HUES6 (cell line): Measurements from ENCODE around the gene LPCAT1.

ENCODE experiments used
- H3K27ac ChIP-seq: 2 replicates; pipeline ENCODE4 v1.7.0; 2013; ENCODE audit warnings: low read depth, mild to moderate bottlenecking, low read length, inconsistent platforms
- H3K27me3 ChIP-seq: 2 replicates; pipeline ENCODE4 v1.6.1; 2013; ENCODE audit warnings: low read length; ENCODE audit not compliant: control insufficient read depth, insufficient read depth
- H3K36me3 ChIP-seq: 2 replicates; pipeline ENCODE4 v1.6.1; 2013; ENCODE audit warnings: low read length; ENCODE audit not compliant: control insufficient read depth, insufficient read depth
- H3K4me1 ChIP-seq: 2 replicates; pipeline ENCODE4 v1.6.1; 2013; ENCODE audit warnings: low read length; ENCODE audit not compliant: control insufficient read depth, insufficient read depth
- H3K4me3 ChIP-seq: 2 replicates; pipeline ENCODE4 v1.5.1; 2013; ENCODE audit warnings: low read depth, low read length
- H3K9ac ChIP-seq: one replicate; pipeline ENCODE4 v1.6.1; 2013; ENCODE audit warnings: mild to moderate bottlenecking, low read length
- H3K9me3 ChIP-seq: 2 replicates; pipeline ENCODE4 v1.6.1; 2013; ENCODE audit warnings: low read depth, low read length; ENCODE audit not compliant: control insufficient read depth, insufficient read depth

LPCAT1 gene

DNA sequence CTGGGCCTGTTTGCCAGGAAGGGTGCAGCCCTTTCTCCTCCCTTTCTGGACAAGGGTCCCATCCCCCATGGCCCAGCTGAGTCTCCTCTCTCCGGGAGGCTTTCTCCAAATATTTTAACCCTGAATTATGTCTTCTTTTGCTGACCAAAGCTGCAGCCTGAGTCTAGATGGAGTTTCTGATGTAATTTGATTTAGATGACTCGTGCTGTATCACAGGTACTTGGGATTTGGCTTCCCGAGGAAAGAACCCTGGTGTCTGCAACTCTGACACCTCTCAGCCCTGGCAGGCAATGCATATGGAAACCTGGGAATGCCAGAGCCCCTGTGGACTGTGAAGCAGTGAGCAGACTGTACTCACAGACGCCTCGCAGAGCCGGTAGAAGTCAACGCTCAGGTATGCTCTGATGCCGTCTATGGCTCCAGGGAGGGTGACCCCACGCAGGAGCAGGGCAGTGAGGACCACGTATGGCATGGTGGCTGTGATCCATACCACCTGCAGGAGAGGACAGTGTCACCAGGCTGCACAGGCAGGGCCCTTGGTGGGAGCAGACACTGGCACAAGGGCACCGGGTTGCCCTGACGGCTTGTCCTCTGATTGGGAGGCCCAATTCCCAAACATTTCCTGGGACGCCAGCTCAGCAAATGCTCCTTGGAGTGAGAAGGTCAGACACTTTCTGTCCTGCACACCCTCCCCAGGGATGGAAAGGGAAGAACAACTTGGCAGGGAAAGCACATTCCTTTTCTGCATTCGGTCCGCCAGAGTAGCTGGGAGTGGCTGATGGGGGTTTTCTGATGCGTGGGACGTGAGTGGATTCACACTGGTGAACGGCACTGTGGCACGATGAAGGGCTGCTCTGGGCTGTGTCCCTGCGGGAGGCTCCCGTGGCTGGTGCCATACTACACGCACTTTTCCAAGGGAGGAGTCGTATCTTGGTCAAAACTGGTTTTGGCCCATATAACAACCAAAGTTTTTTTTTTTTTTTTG lies 103.3 kb downstream of the LPCAT1 start:
- Histone ChIP-seq H3K9me3 (no peaks in the 10 kb centered on the region), H3K9ac (no peak overlapping the region), H3K27ac (no peak overlapping the region), H3K4me1 (no peaks in the 10 kb centered on the region), H3K27me3 (peaks cover 3% of the 10 kb centered on the region; the same call in 1 of the 2 replicates), H3K4me3 (no peak overlapping the region), H3K36me3 (no peaks in the 10 kb centered on the region)

DNA sequence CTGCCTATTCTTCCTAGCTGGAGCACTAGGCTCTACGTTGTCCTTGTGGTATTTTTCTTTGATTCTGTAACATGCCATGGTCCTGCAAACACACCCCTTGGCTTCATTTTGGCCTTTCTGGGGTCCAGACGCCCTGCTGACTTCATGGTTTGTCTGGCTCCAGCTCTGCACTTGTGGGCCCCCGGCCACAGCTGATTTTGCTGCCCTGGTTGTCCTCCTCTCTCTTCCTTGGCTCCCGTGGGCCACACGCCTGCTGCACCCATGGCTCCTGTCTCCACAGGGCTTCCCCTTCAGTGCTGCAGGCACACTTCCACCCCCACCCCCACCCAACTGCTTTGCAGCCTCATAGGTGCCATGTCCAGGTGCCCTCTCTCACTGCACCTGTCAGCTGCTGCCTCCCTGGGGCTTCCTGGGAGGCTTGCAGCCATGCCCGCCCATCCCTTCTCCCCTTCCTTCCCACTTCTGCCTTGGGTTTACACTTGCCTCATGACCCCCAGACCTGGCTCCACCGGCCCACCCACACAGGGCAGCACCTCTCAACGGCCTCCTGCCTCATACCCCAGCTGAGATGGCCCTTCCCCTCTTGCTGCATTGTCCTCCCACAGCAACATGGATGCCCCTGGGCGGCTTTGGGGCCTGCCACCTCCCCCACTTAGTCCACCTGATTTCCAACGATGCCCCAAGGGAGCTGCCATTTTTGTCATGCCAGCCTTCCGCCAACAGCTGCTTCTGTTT lies 104.1 kb downstream of the LPCAT1 start:
- H3K9me3 ChIP-seq = no peaks in the 10 kb centered on the region
- no peaks in the 10 kb centered on the region for H3K36me3 ChIP-seq
- no peaks in the 10 kb centered on the region for H3K4me1 ChIP-seq
- peaks cover 3% of the 10 kb centered on the region; the same call in 1 of the 2 replicates for H3K27me3 ChIP-seq
- H3K27ac ChIP-seq = no peak overlapping the region
- H3K4me3 ChIP-seq = no peak overlapping the region
- H3K9ac ChIP-seq = no peak overlapping the region

DNA sequence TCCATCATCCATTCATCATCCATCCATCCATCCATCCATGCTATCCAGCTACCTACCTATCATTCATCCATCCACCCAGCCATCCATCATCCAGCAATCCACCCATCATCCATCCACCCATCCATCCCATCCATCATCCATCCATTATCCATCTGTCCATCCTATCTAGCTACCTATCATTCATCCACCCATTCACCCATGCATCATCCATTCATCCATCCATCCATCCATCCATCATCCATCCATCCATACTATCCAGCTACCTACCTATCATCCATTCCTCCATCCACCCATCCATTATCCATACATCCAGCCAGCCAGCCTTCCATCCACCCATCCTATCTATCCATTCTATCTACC lies 104.9 kb downstream of the LPCAT1 start:
- 0 out of 2 replicates have a peak, but pooled peaks cover 2% of the 10 kb centered on the region for H3K4me1 ChIP-seq
- no peak overlapping the region for H3K4me3 ChIP-seq
- H3K9ac ChIP-seq = no peak overlapping the region
- H3K27ac ChIP-seq = no peak overlapping the region
- H3K9me3 ChIP-seq = no peaks in the 10 kb centered on the region
- no peaks in the 10 kb centered on the region for H3K36me3 ChIP-seq
- peaks cover 3% of the 10 kb centered on the region; the same call in 1 of the 2 replicates for H3K27me3 ChIP-seq

DNA sequence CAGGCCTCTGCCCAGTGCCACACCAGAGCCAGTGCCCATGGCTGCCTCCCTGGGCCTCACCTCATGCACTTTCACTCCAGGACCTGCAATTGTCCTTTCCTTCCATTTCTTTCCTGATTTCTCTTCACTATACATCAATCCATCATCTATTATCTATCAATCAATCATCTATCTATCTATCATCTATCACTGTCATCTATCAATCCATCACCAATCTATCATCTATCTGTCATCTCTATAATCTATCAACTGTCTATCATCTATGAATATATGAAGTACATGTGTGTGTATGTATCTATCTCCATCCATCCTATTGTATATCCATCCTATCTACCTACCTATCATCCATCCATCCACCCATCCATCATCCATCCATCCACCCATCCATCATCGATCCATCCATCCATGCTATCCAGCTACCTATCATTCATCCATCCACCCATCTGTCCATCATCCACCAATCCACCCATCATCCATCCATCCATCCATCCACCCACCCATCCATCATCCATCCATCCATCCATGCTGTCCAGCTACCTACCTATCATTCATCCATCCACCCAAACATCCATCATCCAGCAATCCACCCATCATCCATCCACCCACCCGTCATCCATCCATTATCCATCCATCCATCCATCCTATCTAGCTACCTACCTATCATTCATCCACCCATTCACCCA lies 105.4 kb downstream of the LPCAT1 start:
- H3K27me3 ChIP-seq = peaks cover 3% of the 10 kb centered on the region; the same call in 1 of the 2 replicates
- peaks cover 7% of the 10 kb centered on the region; the same call in 1 of the 2 replicates for H3K4me1 ChIP-seq
- H3K9ac ChIP-seq = no peak overlapping the region
- no peak overlapping the region for H3K27ac ChIP-seq
- no peaks in the 10 kb centered on the region for H3K9me3 ChIP-seq
- H3K4me3 ChIP-seq = no peak overlapping the region
- H3K36me3 ChIP-seq = no peaks in the 10 kb centered on the region

DNA sequence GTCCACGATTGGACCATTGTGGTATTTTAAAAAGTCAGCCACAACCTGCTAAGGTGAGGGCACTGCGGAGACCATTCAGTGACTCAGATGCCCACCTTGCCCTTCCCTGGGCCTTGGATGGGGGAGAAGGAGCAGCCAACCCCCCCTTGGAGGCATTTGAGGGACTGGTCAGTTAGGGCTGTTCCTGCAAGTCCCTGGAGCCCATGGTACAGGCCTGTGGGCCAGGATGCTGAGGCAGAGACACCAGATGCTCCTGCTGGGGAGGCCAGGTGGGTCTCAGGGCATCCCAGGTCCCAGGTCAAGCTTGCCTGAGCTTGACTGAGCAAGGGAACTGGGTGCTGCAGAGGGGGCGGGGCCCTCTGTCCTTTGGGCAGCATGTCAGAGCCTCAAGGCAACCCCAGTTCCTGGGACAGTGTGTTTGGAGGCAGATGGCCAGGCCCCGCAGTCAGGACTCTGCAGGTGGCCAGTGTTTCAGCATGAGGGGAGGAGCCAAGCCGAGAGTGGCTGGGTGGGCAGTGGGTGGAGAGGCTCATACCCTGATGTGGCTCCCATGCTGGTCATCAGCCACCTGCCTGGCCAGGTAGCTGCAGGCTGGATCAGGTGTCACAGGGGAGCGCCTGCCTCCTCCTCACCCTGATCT lies 106.1 kb downstream of the LPCAT1 start:
- H3K27me3 ChIP-seq = peaks cover 3% of the 10 kb centered on the region; the same call in 1 of the 2 replicates
- H3K4me3 ChIP-seq = no peak overlapping the region
- no peaks in the 10 kb centered on the region for H3K9me3 ChIP-seq
- H3K36me3 ChIP-seq = no peaks in the 10 kb centered on the region
- peaks cover 11% of the 10 kb centered on the region; the same call in 1 of the 2 replicates for H3K4me1 ChIP-seq
- no peak overlapping the region for H3K9ac ChIP-seq
- no peak overlapping the region for H3K27ac ChIP-seq

DNA sequence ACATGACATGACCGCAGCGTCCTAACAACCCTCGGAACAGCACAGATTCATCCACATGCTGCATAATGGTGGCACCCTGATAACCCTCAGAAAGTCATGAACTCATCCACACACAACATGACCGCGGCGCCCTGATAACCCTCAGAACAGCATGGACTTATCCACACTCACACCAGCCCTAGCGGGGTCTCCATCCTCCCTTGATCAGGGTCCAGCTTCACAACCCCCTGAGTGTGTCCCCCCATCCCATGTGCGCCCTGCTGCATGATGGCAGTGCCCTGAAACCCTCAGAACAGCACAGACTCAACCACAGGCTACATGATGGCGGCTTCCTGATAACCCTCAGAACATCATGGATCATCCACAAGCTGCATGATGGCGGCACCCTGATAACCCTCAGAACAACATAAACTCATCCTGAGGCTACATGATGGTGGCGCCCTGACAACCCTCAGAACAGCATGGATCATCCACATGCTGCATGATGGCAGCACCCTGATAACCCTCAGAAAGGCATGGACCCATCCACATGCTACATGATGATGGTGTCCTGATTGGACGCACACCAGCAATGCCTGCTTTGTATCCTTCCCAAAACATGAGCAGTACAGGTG lies 106.8 kb downstream of the LPCAT1 start:
- no peaks in the 10 kb centered on the region for H3K9me3 ChIP-seq
- no peak overlapping the region for H3K4me3 ChIP-seq
- peaks cover 3% of the 10 kb centered on the region; the same call in 1 of the 2 replicates for H3K27me3 ChIP-seq
- no peaks in the 10 kb centered on the region for H3K36me3 ChIP-seq
- peaks cover 11% of the 10 kb centered on the region; the same call in 1 of the 2 replicates for H3K4me1 ChIP-seq
- H3K9ac ChIP-seq = no peak overlapping the region
- H3K27ac ChIP-seq = no peak overlapping the region

DNA sequence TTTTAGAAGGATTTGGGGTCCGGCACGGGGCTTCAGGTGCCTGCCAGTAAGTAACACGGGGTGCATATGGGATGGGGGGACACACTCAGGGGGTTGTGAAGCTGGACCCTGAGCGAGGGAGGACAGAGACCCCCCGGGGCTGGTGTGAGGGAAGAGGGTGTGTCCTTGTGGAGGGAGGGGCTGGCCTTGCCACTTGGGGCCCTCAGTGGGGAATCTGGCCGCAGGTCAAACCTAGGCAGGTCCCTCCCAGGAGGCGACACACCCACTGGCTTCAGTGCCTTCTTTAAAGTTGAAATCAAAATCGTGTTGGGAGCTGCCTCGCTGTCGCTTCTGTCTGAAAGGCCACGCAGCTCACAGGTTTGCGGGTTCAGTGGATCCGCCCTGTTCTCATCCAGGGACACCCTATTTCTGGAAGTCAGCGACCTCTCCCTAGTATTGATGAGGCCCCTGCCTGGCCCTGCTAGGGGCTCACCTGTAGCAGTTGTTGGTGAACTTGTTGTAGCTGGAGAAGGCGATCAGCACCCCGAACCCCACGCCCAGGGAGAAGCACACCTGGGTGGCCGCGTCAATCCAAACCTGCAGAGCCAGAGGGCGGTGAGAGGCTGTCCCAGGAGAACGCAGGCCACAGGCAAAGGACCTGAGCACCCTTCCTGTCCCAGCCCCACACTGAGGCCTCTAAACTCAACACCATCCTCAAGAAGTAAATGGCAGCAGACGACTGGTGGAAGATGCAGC lies 108.0 kb downstream of the LPCAT1 start:
- Histone ChIP-seq H3K36me3 (no peaks in the 10 kb centered on the region), H3K4me3 (no peak overlapping the region), H3K27me3 (peaks cover 3% of the 10 kb centered on the region; the same call in 1 of the 2 replicates), H3K27ac (no peak overlapping the region), H3K9me3 (no peaks in the 10 kb centered on the region), H3K4me1 (peaks cover 11% of the 10 kb centered on the region; the same call in 1 of the 2 replicates), H3K9ac (no peak overlapping the region)

DNA sequence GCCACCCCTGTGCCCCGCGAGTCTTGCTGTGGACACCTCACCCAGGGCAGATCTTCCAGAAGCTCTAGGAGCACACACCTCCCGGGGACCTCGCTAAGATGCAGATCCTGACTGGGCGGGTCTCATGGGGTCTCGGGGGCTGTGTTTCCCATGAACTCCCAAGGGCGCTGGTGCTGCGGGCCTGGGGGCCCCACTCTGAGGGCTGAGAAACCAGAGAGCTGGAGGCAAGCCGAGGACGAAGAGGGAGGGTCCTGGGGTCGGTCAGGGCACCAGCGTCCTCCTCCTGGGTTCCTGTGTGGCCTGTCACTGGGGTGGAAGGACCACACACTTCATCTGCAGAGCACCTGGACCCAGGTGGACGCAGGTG lies 108.7 kb downstream of the LPCAT1 start:
- Histone ChIP-seq H3K27me3 (no peaks in the 10 kb centered on the region; the same call in 1 of the 2 replicates), H3K9me3 (no peaks in the 10 kb centered on the region), H3K4me1 (peaks cover 11% of the 10 kb centered on the region; the same call in 1 of the 2 replicates), H3K4me3 (no peak overlapping the region), H3K27ac (no peak overlapping the region), H3K36me3 (no peaks in the 10 kb centered on the region), H3K9ac (no peak overlapping the region)

DNA sequence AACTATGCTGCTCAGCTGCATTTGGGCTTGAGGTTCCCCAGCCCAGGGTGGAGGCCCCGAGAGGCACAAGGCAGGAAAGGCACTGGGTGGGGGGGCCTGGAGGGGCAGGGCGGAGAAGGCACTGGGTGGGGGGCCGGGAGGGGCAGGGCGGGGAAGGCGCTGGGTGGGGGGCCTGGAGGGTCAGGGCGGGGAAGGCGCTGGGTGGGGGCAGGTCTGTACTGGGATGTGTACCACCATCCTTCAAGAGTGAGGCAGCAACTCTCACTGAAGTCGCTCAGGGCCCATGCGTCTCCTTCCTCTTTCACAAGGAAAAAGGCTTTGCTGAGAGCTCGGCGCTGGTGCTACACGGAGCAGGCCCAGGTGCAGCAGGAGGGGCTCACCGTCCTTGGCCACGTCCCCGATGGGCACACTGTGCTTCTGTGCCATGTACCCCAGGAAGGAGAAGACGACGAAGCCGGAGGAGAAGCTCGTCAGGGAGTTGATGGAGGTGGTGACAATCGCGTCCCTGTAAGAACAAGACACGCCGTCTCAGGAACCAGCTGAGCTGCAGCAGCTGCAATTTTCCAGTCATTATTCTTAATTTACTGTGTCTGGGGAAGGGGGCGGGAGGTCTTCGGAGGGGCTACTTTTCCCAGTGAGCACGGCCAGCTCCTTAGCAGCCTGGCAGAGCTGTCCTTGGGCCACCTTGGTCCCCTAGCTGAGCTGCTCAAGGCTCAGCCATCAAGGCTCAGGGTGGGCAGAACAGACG lies 109.3 kb downstream of the LPCAT1 start:
- Histone ChIP-seq H3K27ac (no peak overlapping the region), H3K4me1 (peaks cover 11% of the 10 kb centered on the region; the same call in 1 of the 2 replicates), H3K9ac (no peak overlapping the region), H3K27me3 (peaks cover 4% of the 10 kb centered on the region; the same call in 1 of the 2 replicates), H3K4me3 (no peak overlapping the region), H3K9me3 (no peaks in the 10 kb centered on the region), H3K36me3 (no peaks in the 10 kb centered on the region)
